HG03558 (cell line): ENCODE results near the gene CACNA1I.

Experiments used
- ATAC-seq: cut with Tn5 transposase; IDR thresholded peaks from one replicate; pipeline ENCODE4 v1.9.1; 2021; ENCODE audit warnings: moderate number of reproducible peaks; ENCODE audit not compliant: unreplicated experiment; ENCODE audit errors: extremely low read depth

The CACNA1I gene

GRCh38 chr22:39535357-39535725 is 35.2 kb upstream of the CACNA1I start:
- no peak for ATAC-seq

GRCh38 chr22:39535831-39536449 is 34.6 kb upstream of the CACNA1I start:
- no peak for ATAC-seq

GRCh38 chr22:39536711-39537110 is 33.8 kb upstream of the CACNA1I start:
- ATAC-seq: no peak

GRCh38 chr22:39537975-39538374 is 32.6 kb upstream of the CACNA1I start:
- ATAC-seq: no peak

GRCh38 chr22:39543095-39543494 is 27.5 kb upstream of the CACNA1I start:
- ATAC-seq: no peak

GRCh38 chr22:39545386-39546365 is 24.9 kb upstream of the CACNA1I start:
- no peak for ATAC-seq

GRCh38 chr22:39546889-39547586 is 23.5 kb upstream of the CACNA1I start:
- no peak for ATAC-seq

- ATAC-seq: no peak
Observed at GRCh38 chr22:39547587-39547947, 23.0 kb upstream of the CACNA1I start.

GRCh38 chr22:39553429-39553828 is 17.1 kb upstream of the CACNA1I start:
- ATAC-seq: no peak

- no peak for ATAC-seq
Observed at GRCh38 chr22:39554151-39554550, 16.4 kb upstream of the CACNA1I start.

- ATAC-seq: no peak
Observed at GRCh38 chr22:39556970-39557841, 13.3 kb upstream of the CACNA1I start.

- ATAC-seq: no peak
Observed at GRCh38 chr22:39558254-39558727, 12.3 kb upstream of the CACNA1I start.

- ATAC-seq: no peak
Observed at GRCh38 chr22:39558950-39559349, 11.6 kb upstream of the CACNA1I start.

GRCh38 chr22:39559456-39560105 is 11.0 kb upstream of the CACNA1I start:
- no peak for ATAC-seq

GRCh38 chr22:39560127-39560526 is 10.4 kb upstream of the CACNA1I start:
- ATAC-seq: no peak

GRCh38 chr22:39562839-39563489 is 7.6 kb upstream of the CACNA1I start:
- no peak for ATAC-seq

GRCh38 chr22:39563571-39564428 is 6.8 kb upstream of the CACNA1I start:
- ATAC-seq: no peak

- no peak for ATAC-seq
Observed at GRCh38 chr22:39565414-39565944, 5.1 kb upstream of the CACNA1I start.
